ENCODE measurements around the gene PRDM16. TPM values are rescaled to one million over a fixed set of nuclear protein-coding genes. Genes with fewer than 3 reads are reported as not detected.
A peak's percentile ranks its signal among the peaks of the same experiment; 100 is the strongest.

Gene PRDM16
- total and polyA plus RNA-seq, 2 of the 13 experiments (the other 11 are each of a cell fraction or from before 2014, with no cell fraction given) = 0.15 to 0.81 TPM

- TF ChIP-seq BRF2 (CRISPR knock-in tag; IDR thresholded peaks at IDR 0.05) (no peak), SP2 (CRISPR knock-in tag; IDR thresholded peaks at IDR 0.05) (peak; percentile 32; the same call in 1 of the 2 replicates), ZBTB38 (CRISPR knock-in tag; IDR thresholded peaks at IDR 0.05) (peak; percentile 45; the same call in 1 of the 2 replicates), ZFY (CRISPR knock-in tag; IDR thresholded peaks at IDR 0.05) (peak; percentile 32; the same call in 1 of the 2 replicates), HHEX (CRISPR knock-in tag; IDR thresholded peaks at IDR 0.05) (no peak), ZNF839 (CRISPR knock-in tag; IDR thresholded peaks at IDR 0.05; ENCODE audit: borderline replicate concordance) (no peak), ZHX1 (CRISPR knock-in tag; IDR thresholded peaks at IDR 0.05; ENCODE audit: low read depth) (no peak), ZNF619 (CRISPR knock-in tag; IDR thresholded peaks at IDR 0.05) (peak; percentile 44; the same call in 1 of the 2 replicates), ZNF687 (CRISPR knock-in tag; IDR thresholded peaks at IDR 0.05) (peak; percentile 59), MATR3 (CRISPR knock-in tag; IDR thresholded peaks at IDR 0.05) (no peak), MYC (CRISPR knock-in tag; IDR thresholded peaks at IDR 0.05; ENCODE audit: borderline replicate concordance) (0 out of 2 replicates have a peak, but pooled peaks have one; percentile 35), NONO (IDR thresholded peaks at IDR 0.05) (no peak), NONO (CRISPR knock-in tag; conservative IDR thresholded peaks at IDR 0.05) (no peak)
- TF ChIP-seq, protein P1, sequence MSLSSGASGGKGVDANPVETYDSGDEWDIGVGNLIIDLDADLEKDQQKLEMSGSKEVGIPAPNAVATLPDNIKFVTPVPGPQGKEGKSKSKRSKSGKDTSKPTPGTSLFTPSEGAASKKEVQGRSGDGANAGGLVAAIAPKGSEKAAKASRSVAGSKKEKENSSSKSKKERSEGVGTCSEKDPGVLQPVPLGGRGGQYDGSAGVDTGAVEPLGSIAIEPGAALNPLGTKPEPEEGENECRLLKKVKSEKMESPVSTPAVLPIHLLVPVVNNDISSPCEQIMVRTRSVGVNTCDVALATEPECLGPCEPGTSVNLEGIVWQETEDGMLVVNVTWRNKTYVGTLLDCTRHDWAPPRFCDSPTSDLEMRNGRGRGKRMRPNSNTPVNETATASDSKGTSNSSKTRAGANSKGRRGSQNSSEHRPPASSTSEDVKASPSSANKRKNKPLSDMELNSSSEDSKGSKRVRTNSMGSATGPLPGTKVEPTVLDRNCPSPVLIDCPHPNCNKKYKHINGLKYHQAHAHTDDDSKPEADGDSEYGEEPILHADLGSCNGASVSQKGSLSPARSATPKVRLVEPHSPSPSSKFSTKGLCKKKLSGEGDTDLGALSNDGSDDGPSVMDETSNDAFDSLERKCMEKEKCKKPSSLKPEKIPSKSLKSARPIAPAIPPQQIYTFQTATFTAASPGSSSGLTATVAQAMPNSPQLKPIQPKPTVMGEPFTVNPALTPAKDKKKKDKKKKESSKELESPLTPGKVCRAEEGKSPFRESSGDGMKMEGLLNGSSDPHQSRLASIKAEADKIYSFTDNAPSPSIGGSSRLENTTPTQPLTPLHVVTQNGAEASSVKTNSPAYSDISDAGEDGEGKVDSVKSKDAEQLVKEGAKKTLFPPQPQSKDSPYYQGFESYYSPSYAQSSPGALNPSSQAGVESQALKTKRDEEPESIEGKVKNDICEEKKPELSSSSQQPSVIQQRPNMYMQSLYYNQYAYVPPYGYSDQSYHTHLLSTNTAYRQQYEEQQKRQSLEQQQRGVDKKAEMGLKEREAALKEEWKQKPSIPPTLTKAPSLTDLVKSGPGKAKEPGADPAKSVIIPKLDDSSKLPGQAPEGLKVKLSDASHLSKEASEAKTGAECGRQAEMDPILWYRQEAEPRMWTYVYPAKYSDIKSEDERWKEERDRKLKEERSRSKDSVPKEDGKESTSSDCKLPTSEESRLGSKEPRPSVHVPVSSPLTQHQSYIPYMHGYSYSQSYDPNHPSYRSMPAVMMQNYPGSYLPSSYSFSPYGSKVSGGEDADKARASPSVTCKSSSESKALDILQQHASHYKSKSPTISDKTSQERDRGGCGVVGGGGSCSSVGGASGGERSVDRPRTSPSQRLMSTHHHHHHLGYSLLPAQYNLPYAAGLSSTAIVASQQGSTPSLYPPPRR (CRISPR knock-in tag; IDR thresholded peaks at IDR 0.05; ENCODE audit: borderline replicate concordance) = no peak
- TF ChIP-seq, protein P2, sequence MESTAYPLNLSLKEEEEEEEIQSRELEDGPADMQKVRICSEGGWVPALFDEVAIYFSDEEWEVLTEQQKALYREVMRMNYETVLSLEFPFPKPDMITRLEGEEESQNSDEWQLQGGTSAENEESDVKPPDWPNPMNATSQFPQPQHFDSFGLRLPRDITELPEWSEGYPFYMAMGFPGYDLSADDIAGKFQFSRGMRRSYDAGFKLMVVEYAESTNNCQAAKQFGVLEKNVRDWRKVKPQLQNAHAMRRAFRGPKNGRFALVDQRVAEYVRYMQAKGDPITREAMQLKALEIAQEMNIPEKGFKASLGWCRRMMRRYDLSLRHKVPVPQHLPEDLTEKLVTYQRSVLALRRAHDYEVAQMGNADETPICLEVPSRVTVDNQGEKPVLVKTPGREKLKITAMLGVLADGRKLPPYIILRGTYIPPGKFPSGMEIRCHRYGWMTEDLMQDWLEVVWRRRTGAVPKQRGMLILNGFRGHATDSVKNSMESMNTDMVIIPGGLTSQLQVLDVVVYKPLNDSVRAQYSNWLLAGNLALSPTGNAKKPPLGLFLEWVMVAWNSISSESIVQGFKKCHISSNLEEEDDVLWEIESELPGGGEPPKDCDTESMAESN (CRISPR knock-in tag; conservative IDR thresholded peaks at IDR 0.05) = no peak
Measured at GRCh38 chr1:3283849-3284248, 214.8 kb downstream of the PRDM16 start (continued).
